HFFc6 (cell line): Measurements from ENCODE around the gene CCDC148. TPM values are rescaled to one million over a fixed set of nuclear protein-coding genes. Genes with fewer than 3 reads are reported as not detected.

Experiments
- DNase-seq: peaks from one replicate; pipeline ENCODE4 v3.0.0-alpha.2; 2018
- H3K27ac Mint-ChIP-seq: 2 replicates; pipeline ENCODE4 v1.8.0; 2020; ENCODE audit warnings: mild to moderate bottlenecking, mixed read lengths
- H3K27me3 Mint-ChIP-seq: 2 replicates; pipeline ENCODE4 v1.8.0; 2021; ENCODE audit warnings: mild to moderate bottlenecking, moderate library complexity, mixed read lengths; ENCODE audit not compliant: insufficient read depth
- H3K36me3 Mint-ChIP-seq: 2 replicates; pipeline ENCODE4 v1.8.0; 2021; ENCODE audit warnings: low read depth, mixed read lengths
- H3K4me1 Mint-ChIP-seq: 2 replicates; pipeline ENCODE4 v1.8.0; 2020; ENCODE audit warnings: low read depth, mixed read lengths
- H3K4me3 Mint-ChIP-seq: 2 replicates; pipeline ENCODE4 v1.8.0; 2020; ENCODE audit warnings: mild to moderate bottlenecking, moderate library complexity, mixed read lengths
- H3K9me3 Mint-ChIP-seq: 2 replicates; pipeline ENCODE4 v1.8.0; 2020; ENCODE audit warnings: mild to moderate bottlenecking, mixed read lengths
- total RNA-seq, 6 experiments: library from RNA; stranded (reverse); fragmentation: NEBNext Ultra II Directional; extraction: Animal tissue kit (Norgen Biotek cat#: 25700); gene quantifications; 2 replicates in 1 of 6; 3 replicates in 5 of 6; pipeline ENCODE4 v1.2.3, GENCODE V29; 2021
- TF ChIP-seq, protein P1 (sequence below): fragments of 200-600 bp; sonication (generic); IDR thresholded peaks from 2 replicates; pipeline ENCODE4 v1.5.0; 2021; ENCODE audit warnings: antibody characterized with exemption, mild to moderate bottlenecking

Gene CCDC148
- total RNA-seq, 6 experiments from 2014 or later = 0.66 to 1.3 (median 0.84) TPM

GRCh38 chr2:158182676-158183295 is 273.8 kb downstream of the CCDC148 start:
- no peak for DNase-seq
- no peak overlapping the region for H3K4me3 Mint-ChIP-seq
- no peak overlapping the region for H3K27ac Mint-ChIP-seq
- peaks cover 2% of the 10 kb centered on the region; the same call in 1 of the 2 replicates for H3K27me3 Mint-ChIP-seq
- H3K9me3 Mint-ChIP-seq = no peaks in the 10 kb centered on the region
- no peaks in the 10 kb centered on the region; the same call in 1 of the 2 replicates for H3K4me1 Mint-ChIP-seq
- TF ChIP-seq, protein P1, sequence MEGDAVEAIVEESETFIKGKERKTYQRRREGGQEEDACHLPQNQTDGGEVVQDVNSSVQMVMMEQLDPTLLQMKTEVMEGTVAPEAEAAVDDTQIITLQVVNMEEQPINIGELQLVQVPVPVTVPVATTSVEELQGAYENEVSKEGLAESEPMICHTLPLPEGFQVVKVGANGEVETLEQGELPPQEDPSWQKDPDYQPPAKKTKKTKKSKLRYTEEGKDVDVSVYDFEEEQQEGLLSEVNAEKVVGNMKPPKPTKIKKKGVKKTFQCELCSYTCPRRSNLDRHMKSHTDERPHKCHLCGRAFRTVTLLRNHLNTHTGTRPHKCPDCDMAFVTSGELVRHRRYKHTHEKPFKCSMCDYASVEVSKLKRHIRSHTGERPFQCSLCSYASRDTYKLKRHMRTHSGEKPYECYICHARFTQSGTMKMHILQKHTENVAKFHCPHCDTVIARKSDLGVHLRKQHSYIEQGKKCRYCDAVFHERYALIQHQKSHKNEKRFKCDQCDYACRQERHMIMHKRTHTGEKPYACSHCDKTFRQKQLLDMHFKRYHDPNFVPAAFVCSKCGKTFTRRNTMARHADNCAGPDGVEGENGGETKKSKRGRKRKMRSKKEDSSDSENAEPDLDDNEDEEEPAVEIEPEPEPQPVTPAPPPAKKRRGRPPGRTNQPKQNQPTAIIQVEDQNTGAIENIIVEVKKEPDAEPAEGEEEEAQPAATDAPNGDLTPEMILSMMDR = no peak
- H3K36me3 Mint-ChIP-seq = no peaks in the 10 kb centered on the region

- H3K27ac Mint-ChIP-seq = no peak overlapping the region
- H3K36me3 Mint-ChIP-seq = no peaks in the 10 kb centered on the region
- no peak overlapping the region for H3K4me3 Mint-ChIP-seq
- H3K9me3 Mint-ChIP-seq = no peaks in the 10 kb centered on the region
- DNase-seq = no peak
- H3K27me3 Mint-ChIP-seq = peaks cover 2% of the 10 kb centered on the region
- H3K4me1 Mint-ChIP-seq = no peaks in the 10 kb centered on the region; the same call in 1 of the 2 replicates
- TF ChIP-seq, protein P1 = no peak
Observed at GRCh38 chr2:158181171-158181570, 275.4 kb downstream of the CCDC148 start.

DNA sequence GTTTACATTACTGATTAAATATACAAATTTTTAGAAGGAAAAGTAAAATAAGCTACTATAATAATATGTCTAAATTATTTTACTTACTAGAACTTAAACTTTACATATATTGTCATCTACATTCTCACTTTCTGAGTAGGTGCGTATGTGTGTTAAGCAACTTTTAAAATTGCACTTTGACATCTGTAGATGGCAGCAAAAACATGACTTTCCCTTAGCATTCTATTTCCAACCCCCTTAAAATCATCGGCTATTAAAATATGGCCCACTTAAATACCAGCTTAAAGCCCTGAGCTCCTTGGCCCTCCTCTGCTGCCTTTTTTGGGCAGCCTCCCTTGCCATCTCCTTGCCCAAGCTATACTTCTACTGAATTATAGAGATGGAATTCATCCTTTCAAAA is 276.9 kb downstream of the CCDC148 start:
- no peaks in the 10 kb centered on the region; the same call in 1 of the 2 replicates for H3K4me1 Mint-ChIP-seq
- no peaks in the 10 kb centered on the region for H3K9me3 Mint-ChIP-seq
- DNase-seq = no peak
- no peak overlapping the region for H3K27ac Mint-ChIP-seq
- TF ChIP-seq, protein P1 = peak; percentile 68
- H3K27me3 Mint-ChIP-seq = peaks cover 2% of the 10 kb centered on the region
- no peak overlapping the region for H3K4me3 Mint-ChIP-seq
- no peaks in the 10 kb centered on the region for H3K36me3 Mint-ChIP-seq

- Mint-ChIP-seq H3K36me3 (no peaks in the 10 kb centered on the region), H3K27ac (no peak overlapping the region), H3K27me3 (peaks cover 3% of the 10 kb centered on the region), H3K9me3 (no peaks in the 10 kb centered on the region), H3K4me1 (no peaks in the 10 kb centered on the region; the same call in 1 of the 2 replicates), H3K4me3 (no peak overlapping the region)
- TF ChIP-seq, protein P1 = no peak
- no peak for DNase-seq
Observed at GRCh38 chr2:158178646-158179045, 277.9 kb downstream of the CCDC148 start.

- Mint-ChIP-seq H3K27ac (no peak overlapping the region), H3K27me3 (peaks cover 2% of the 10 kb centered on the region), H3K9me3 (no peaks in the 10 kb centered on the region), H3K4me3 (no peak overlapping the region), H3K4me1 (no peaks in the 10 kb centered on the region; the same call in 1 of the 2 replicates), H3K36me3 (no peaks in the 10 kb centered on the region)
- TF ChIP-seq, protein P1 = no peak
- no peak for DNase-seq
Observed at GRCh38 chr2:158174956-158175355, 281.6 kb downstream of the CCDC148 start.
